Measurements from ENCODE around the gene B3GALT6.
"Not testable (repeated sequence)": the region's sequence is repeated elsewhere in the genome, so short reads cannot be mapped to it uniquely, and the experiment has no call there.

B3GALT6 gene

DNA sequence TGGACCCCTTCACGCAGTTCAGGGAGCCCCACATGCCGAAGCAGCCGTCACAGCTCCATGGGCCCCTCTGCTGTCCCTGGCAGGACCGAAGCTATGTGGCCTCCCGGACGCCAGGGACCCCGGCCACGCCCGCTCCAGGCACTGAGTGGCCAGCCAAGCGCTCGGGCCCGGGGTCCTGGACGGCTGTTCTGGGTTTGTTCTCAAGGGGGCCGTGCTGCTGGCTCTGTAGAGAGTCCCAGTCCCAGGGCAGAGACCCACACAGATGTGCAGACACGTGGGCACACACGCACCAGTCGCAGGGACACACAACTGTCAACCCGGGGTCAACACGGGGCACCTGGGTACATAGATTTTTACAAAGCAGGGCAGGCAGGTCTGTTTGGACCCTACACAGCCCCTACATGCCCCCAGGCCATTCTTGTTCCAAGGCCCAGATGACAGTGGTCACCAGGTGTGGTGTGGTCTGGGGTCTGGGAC is 6.7 kb downstream of the B3GALT6 start:
- intact Hi-C loops (cut with DNase I) = no loop called here
- DNase-seq = no peak

DNA sequence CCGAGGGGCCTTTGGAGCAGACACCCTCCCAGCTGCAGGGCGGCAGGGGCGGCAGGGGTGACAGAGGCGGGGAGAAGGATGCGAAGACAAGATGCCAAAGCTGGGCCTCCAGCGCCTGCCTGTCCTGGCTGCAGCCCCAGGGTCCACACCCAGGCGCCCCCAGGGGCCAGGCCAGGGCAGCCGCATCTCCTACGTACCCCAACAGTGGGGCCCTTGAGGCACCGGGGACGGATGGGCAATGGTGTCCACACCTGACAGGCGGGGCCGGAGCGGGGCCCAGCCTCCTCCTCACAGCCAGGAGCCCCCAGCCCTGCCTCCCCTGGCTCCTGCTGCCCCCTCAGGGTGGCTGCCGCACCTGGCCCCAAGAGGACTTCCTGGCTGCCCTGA is 7.2 kb downstream of the B3GALT6 start:
- intact Hi-C loops (cut with DNase I) = no loop called here
- DNase-seq = no peak

DNA sequence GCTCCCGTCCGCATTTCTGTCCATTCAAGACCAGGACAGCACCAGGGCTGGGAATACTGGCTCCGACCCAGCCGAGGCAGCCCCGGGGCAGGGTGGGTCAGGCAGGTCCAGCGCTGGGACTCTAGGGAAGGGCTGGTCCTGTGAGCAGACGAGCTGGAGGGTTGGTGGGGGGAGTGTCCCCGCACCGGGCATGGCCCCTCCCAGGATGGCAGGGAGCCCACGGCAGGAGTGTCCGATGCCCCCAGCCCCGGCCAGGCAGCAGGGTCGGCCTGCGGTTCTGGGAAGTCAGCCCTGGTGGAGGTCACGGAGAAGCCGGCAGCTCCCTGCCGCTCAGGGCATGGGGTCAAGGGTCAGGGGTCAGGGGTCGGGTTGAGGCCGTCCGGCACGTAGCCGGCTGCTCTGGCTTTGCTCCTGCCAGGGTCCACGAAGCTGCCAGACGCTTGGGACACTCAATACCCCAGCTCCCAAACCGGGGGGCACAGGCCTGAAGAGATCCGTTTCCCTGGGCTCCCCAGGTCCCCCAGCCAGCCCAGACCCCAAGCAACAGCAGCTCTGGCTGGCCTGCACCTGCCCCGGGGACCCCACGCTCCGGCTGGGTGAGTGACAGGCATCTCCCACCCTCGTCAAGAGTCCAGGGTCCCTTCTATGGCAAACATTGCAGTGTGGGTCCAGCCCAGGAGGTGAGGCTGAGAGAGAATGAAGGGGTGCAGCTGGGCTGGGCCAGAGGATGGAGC is 7.7 kb downstream of the B3GALT6 start:
- intact Hi-C loops (cut with DNase I) = no loop called here
- DNase-seq = no peak

DNA sequence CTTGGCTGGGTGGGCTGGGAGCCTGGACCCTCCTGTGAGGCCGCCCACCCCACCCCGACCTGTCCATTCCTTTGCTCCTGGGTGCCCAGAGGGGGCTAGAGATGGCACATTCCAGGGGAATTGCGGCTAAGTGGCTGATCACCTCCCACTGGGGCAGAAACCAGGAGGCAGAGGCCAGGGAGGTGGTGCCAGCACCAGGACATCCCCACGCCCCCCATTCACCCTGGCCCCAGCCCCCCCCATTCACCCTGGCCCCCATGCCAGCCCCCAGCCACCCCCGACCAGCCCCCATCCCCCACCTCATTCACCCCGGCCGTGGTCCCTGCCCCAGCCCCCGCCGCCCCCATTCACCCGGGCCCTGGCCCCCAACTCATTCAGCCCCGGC is 8.3 kb downstream of the B3GALT6 start:
- intact Hi-C loops (cut with DNase I) = no loop called here
- DNase-seq = no peak

DNA sequence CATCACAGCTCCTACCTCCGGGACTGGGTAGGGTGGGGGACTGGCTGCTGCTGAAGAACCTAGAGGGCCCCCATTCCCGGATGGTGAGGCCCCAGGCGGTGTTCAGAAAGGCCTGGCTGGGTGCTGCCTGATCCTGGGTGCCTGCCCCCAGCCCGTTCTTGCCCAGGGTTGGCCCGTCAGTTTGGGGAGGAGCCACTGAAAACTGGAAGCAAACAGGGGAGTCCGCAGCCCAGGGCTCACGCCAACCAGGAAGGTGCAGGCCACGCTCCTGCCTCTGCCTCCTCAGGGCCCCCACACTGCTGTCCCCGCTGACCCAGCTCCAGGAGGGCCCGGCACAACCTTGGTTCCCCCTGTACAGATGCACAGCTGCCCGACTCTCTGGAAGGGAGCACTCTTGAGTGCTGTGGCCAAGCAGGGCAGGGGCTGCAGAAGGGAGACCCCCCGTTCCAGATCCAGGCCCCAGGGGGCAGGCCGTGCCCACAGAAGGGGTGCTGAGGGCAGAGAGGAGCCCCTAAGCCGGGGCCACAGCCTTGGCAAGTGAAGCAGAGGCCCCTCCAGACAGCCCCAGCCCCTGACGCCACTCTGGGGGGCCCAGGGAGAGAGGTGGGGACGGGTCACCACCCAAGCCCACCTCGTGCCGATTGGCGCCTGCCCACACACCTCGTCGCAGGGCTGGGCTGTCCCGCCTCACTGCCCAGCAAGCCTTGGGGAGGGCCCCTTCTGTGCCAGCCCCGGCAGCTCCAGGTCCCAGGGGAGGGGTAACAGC is 9.0 kb downstream of the B3GALT6 start:
- intact Hi-C loops (cut with DNase I) = no loop called here
- no peak for DNase-seq

DNA sequence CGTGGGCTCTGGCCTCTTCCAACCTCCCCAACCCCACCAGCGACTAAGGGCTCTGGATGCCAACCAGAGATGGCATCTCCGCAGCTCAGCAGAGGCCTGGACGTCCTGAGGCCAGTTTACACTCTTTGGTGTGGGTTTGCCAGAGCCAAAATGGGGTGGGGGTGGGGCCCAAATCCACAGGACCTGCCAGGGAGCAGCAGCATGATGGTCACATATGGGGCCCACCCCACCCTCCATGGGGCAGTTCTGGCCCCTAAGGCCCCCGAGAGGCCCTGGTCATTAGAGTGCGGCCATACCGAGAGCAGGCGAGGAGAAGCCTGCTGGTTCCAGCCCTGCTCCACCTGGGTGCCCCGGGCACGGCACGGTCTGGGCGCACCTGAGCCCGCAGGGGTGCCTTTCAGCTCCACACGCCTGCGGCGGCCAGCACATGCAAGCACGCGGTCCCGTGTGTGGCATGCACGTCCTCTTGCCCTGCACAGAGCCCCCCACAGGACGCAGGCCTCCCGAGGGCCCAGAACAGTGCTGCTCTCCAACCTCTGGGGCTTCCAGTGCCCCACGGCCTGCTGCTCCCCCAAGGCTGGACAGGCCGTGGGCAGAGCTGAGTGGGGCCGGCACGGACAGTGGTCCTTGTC is 9.7 kb downstream of the B3GALT6 start:
- intact Hi-C loops (cut with DNase I) = no loop called here
- no peak for DNase-seq

DNA sequence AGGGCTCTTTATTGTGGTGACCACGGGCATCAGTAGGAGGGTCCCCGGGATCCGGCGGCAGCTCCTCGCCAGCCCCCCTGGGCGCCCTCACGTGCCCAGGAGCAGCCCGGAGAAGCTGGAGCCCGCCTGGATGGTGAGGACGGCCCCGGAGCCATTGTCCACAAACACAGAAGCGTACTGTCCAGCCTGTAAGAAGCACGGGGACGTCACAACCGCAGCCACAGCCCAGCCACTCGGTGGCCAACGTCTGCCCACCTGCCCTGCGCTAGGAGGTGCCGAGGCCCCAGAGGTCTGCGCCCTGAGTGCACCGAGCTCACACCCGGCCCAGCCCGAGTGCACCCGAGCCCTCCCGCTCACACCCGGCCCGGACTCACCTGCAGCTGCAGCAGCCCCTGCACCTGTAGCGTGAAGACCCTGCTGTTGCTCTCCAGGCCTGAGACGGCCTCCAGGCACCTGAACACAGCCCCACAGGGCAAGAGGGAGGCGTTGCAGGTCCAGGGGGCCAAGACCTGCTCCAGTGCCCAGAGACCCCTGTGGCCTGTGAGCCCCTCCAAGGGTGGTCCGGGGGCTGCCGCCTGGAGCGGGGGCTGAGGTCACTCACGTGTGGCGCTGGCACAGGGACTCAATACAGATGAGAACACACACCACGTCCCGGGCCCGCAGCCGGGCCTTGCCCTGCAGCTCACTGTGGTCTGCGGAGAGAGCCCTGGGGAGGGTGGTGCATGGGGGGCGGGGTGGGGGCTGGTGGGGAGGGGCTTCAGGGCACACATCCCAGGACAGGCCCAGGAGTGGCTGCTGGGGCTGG is 10.6 kb downstream of the B3GALT6 start:
- DNase-seq = no peak
- intact Hi-C loops (cut with DNase I) = no loop called here

DNA sequence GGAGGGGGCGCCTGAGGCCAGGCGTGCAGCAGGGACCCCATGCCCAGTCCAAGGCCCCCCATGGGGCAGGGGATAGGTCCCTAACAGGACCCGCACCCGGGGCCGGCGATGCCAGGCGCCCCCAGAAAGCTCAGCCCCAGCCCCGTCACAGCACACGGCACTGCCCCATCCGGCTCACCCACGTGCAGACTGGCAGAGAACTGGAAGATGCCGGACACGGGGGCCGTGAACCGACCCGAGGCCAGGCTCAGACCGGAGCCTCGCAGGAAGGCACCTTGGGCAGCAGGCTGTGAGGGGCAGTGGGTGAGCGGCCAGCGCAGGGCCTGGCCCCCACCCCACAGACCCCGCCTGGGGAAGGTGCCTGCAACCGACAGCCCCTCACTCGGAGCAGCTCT is 11.2 kb downstream of the B3GALT6 start:
- DNase-seq = no peak
- intact Hi-C loops (cut with DNase I) = no loop called here

DNA sequence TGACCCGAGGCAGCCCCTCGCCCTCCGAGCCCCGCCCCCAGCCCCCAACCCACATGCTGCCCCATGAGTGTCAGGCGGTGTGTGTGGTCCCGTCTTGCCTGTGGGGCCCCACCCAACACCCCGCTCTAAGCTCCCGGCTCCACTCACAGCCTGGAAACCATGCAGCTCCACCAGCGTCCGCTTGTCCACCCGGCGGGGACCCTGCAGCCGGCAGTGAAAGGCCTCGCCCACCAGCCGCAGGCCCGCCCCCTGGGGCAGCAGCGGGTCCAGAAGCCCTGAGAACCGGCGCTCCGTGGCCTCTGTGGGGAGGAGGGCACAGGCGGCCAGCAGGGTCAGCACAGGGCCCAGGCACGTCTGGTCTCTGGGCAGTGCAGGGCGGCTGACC is 11.8 kb downstream of the B3GALT6 start:
- no peak for DNase-seq
- intact Hi-C loops (cut with DNase I) = no loop called here

DNA sequence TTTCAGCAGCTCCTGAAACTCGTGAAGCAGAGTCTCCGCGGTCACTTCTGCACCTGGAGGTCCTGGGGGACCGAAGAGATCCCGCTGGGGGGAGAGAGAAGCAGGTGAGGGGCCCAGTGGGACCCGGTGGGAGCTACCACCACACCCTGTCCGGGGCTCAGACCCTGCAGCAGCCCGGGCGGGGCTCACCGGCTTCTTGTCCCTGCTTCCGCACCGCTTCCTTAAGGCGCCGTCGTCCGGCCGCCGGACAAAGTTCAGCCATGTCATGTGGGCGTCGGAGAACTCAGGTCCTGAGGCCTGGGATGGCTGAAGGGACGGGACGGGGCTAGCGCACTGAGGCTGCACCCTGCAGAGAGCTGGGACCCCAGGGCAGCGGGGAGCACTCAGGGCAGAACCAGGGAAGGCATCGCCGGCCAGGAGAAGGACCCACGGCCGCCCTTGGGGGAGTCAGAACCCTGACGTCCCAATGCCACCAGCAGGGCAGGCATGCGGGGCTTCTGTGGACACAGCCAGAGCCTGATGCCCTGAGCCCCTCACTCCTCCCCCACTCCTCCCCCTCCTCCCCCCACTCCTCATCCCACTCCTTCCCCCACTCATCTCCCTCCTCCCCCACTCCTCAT is 12.3 kb downstream of the B3GALT6 start:
- intact Hi-C loops (cut with DNase I) = no loop called here
- DNase-seq = no peak

DNA sequence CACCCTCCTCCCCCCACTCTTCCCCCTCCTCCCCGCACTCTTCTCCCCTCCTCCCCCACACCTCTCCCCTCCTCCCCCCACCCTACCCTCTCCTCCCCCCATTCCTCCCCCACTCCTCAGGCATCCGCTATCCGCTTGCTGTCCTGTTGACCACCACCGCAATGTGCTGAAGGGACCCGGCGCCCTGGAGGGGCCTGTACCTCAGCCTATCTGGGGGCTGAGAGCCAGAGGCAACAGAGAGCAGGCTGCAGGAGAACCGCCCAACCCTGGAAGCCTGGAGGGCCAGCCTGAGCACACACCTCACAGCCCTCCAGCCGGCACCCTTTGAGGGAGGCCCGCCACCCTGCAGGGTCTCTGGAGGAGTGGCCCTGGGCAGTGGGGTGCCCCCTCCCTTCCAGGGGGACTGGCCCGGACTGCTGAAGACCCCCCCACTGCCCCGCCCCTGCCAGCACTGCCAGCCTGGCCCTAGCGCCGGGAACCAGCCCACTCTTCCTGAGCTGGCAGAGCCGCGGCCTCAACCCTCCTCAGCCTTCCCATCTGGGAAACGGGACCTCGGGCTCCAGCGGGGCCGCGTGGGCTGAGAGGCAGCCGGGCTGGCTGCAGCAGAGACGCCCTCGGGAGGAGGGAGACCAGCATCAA is 13.3 kb downstream of the B3GALT6 start:
- intact Hi-C loops (cut with DNase I) = no loop called here
- no peak for DNase-seq

DNA sequence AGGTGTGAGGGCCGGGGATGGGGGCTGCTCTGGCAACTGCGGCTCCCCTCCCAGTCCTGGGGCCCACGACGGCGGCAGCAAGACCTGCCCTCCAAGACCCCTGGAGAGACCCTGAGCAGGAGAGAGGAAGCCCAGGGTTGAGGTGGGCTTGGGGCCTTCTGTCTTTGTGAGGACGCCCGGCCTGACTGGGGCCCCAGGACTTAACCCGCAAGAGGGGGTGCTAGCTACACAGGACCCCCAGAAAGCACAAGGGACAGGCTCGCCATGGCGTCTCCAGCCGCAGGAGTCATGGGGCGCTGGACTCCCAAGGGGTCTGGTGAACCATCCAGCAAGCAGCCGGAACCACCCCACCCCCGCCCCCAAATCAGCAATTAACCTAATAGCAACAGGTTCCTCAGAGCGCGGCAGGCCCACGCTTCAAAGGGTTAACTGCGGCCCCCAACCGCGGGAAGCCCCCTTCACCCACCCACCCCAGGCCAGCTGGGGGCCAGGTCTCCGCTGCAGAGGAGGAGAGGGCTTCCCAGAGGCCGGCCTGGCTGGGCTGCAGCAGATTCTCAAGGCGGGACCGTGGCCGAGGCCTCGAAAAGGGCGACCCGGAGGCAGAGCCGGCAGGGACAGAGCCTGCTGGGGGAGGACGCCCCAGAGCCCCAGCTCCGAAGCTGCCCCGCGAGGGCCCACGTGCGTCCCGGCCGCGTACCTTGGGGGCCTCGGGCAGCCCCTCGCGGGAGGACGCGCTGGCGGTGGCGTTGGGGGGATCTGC is 14.0 kb downstream of the B3GALT6 start:
- no peak for DNase-seq
- intact Hi-C loops (cut with DNase I) = no loop called here

DNA sequence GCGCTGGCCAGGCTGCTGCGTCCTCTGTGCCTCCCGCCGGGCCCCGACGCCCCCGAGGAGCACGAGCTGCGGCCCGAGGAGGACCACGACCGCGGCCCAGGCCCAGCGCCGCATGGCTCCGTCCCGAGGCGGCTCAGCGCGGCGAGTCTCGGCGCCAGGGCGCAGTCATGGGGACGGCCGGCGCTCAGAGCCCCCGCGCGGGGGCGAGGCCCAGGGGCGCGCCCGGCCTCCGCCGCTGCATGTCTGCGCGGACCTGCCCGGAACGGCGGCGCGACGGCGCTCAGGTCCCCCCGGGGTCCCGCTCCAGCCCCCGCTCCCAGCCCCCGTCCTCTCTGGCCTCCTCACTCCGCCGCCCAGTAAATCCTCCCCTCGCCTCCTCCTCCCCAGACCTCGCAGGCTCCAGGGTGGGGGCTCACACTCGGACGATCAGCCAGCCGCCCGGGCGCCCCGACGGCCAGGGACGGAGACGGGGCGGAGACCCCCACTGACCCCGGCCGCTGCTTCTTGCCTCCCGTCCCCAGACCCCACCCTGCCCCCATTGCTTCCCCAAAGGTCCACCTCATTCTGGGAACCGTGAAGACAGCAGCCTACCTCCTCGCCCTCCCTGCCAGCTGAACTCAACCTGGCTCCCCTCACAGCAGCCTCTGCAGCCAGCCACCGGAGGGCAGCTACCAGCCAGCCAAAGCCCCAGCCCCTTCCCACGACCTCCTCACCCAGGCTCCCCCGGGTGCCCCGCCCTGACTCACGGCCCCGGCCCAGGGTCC is 14.7 kb downstream of the B3GALT6 start, which contains the start of gene C1QTNF12:
TSS of gene C1QTNF12 (minus strand) at position 146 of the 764 bp plus-strand sequence. CDS start at position 114, 32 bp downstream.
- intact Hi-C loops (cut with DNase I) = no loop called here
- no peak for DNase-seq

DNA sequence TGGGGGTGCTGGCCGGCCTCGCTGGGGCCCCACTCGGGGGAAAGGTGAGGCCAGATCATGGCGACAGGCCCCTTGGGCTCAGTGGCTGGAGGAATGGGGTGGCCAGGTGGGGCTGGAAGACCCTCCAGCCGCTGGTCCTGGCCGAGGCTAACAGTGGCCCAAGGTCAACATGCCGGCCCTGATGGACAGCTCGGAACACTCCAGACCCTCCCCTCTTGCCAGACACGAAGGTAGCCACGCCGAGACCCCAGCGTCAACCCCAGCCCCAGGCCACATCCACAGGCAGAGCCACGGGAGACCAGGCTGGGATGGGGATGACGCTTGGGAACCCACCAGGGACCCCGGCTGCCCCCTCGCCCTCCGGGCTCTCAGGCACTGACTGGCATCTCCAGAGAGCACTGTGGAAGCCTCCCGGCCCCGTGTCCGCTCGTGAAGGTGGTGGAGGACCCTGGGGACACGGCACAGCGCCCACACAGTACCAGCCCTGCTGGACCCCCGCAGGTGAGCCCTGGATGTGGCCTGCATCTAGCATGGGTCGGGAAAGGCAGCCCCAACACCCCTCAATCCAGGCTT is 15.4 kb downstream of the B3GALT6 start:
- DNase-seq = no peak
- intact Hi-C loops (cut with DNase I) = no loop called here

DNA sequence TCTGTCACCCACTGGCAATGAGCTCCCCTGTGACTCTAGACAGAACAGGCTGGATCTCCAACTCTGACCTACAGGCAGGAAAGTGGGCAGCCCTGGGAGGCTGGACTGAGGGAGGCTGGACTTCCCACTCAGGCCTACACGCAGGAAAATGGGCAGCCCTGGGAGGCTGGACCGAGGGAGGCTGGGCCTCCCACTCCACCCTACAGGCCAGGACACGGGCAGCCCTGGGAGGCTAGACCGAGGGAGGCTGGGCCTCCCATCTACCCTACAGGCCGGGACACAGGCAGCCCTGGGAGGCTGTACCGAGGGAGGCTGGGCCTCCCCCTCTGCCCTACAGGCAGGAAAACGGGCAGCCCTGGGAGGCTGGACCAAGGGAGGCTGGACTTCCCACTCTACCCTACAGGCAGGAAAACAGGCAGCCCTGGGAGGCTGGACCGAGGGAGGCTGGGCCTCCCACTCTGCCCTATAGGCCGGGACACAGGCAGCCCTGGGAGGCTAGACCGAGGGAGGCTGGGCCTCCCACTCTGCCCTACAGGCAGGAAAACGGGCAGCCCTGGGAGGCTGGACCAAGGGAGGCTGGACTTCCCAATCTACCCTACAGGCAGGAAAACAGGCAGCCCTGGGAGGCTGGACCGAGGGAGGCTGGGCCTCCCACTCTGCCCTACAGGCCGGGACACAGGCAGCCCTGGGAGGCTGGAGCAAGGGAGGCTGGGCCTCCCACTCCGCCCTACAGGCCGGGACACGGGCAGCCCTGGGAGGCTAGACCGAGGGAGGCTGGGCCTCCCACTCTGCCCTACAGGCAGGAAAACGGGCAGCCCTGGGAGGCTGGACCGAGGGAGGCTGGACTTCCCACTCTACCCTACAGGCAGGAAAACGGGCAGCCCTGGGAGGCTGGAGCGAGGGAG is 16.2 kb downstream of the B3GALT6 start:
- intact Hi-C loops (cut with DNase I); DNase-seq: not testable (repeated sequence)
